HEK293T (cell line): ENCODE measurements around the gene NFYB.

Experiments used
- CTCF ChIA-PET: fragments of 350-600 bp; formaldehyde crosslinking; extraction: SDS; loops from one replicate; lab custom pipeline; 2021; ENCODE audit warnings: antibody characterized with exemption, inconsistent platforms; lab: Yijun Ruan, JAX
- POLR2A ChIA-PET: fragments of 350-600 bp; formaldehyde crosslinking; extraction: SDS; loops from one replicate; lab custom pipeline; 2020; ENCODE audit warnings: antibody characterized with exemption, inconsistent platforms; lab: Yijun Ruan, JAX
- DNase-seq: peaks from one replicate; pipeline ENCODE4 v3.0.0; 2012; ENCODE audit warnings: mixed read lengths; ENCODE audit errors: extremely low spot score
- ARNT ChIP-seq: fragments of 450-650 bp; IDR thresholded peaks from 2 replicates; pipeline ENCODE4 v1.6.1; 2017; ENCODE audit warnings: mild to moderate bottlenecking
- BHLHE40 ChIP-seq: fragments of 450-650 bp; IDR thresholded peaks from 2 replicates; pipeline ENCODE4 v1.6.1; 2016; ENCODE audit warnings: mild to moderate bottlenecking, moderate library complexity, borderline replicate concordance
- CTBP1 ChIP-seq: fragments of 450-650 bp; IDR thresholded peaks from 2 replicates; pipeline ENCODE4 v1.6.1; 2016; ENCODE audit warnings: borderline replicate concordance
- ELF4 ChIP-seq: fragments of 450-650 bp; IDR thresholded peaks from 2 replicates; pipeline ENCODE4 v1.6.1; 2017; ENCODE audit warnings: antibody characterized with exemption
- FOXA1 ChIP-seq: fragments of 450-650 bp; IDR thresholded peaks from 2 replicates; pipeline ENCODE4 v1.6.1; 2016; ENCODE audit warnings: mild to moderate bottlenecking
- FOXK2 ChIP-seq: fragments of 450-650 bp; IDR thresholded peaks from 2 replicates; pipeline ENCODE4 v1.6.1; 2016; ENCODE audit warnings: mild to moderate bottlenecking
- FOXM1 ChIP-seq: fragments of 450-650 bp; IDR thresholded peaks from 2 replicates; pipeline ENCODE4 v1.6.1; 2017; ENCODE audit warnings: mild to moderate bottlenecking, borderline replicate concordance
- HDGF ChIP-seq: fragments of 450-650 bp; IDR thresholded peaks from 2 replicates; pipeline ENCODE4 v1.6.1; 2017; ENCODE audit warnings: antibody characterized with exemption, borderline replicate concordance
- L3MBTL2 ChIP-seq: fragments of 450-650 bp; conservative IDR thresholded peaks from 2 replicates; pipeline ENCODE4 v1.6.1; 2016; ENCODE audit warnings: mild to moderate bottlenecking
- LEF1 ChIP-seq: fragments of 450-650 bp; IDR thresholded peaks from 2 replicates; pipeline ENCODE4 v1.6.1; 2017; ENCODE audit warnings: mild to moderate bottlenecking, borderline replicate concordance
- NFRKB ChIP-seq: fragments of 450-650 bp; IDR thresholded peaks from 2 replicates; pipeline ENCODE4 v1.6.1; 2016; ENCODE audit warnings: mild to moderate bottlenecking, moderate library complexity
- PKNOX1 ChIP-seq: fragments of 450-650 bp; IDR thresholded peaks from 2 replicates; pipeline ENCODE4 v1.6.1; 2016
- SP1 ChIP-seq: fragments of 450-650 bp; IDR thresholded peaks from 2 replicates; pipeline ENCODE4 v1.6.1; 2017
- SUZ12 ChIP-seq: fragments of 450-650 bp; IDR thresholded peaks from 2 replicates; pipeline ENCODE4 v1.6.1; 2016; ENCODE audit warnings: mild to moderate bottlenecking
- TARDBP ChIP-seq: fragments of 450-650 bp; IDR thresholded peaks from 2 replicates; pipeline ENCODE4 v1.6.1; 2016
- ZNF384 ChIP-seq: fragments of 450-650 bp; IDR thresholded peaks from 2 replicates; pipeline ENCODE4 v1.6.1; 2016

NFYB gene

GRCh38 chr12:104109446-104110271, 28.4 kb downstream of the NFYB start:
- ChIA-PET CTCF (interaction anchor here (0.5 to 1.7 kb wide), 17 partner anchors 9 to 227 kb away, joined by 3 to 12 read pairs (median 4); partner anchors contain the start of gene TDG), POLR2A (interaction anchor here (0.8 to 1.4 kb wide), 3 partner anchors 29 to 179 kb away, joined by 3 to 6 read pairs (median 3); partner anchors contain the start of genes HSP90B1, NFYB and TDG)

GRCh38 chr12:104108755-104109445, 29.1 kb downstream of the NFYB start:
- ChIA-PET POLR2A (interaction anchor here (0.8 to 1.4 kb wide), 3 partner anchors 29 to 179 kb away, joined by 3 to 6 read pairs (median 3); partner anchors contain the start of genes HSP90B1, NFYB and TDG), CTCF (interaction anchor here (0.5 to 1.7 kb wide), 19 partner anchors 9 to 226 kb away, joined by 3 to 12 read pairs (median 4); partner anchors contain the start of genes HCFC2 and TDG)
- TF ChIP-seq L3MBTL2 (no peak), SUZ12 (no peak), NFRKB (no peak), LEF1 (no peak), ELF4 (no peak), BHLHE40 (no peak), ARNT (no peak), TARDBP (no peak), FOXM1 (no peak), FOXK2 (no peak), SP1 (no peak), CTBP1 (no peak), ZNF384 (no peak), FOXA1 (no peak)
- DNase-seq: peak; percentile 66

More at GRCh38 chr12:104109446-104110271, 28.4 kb downstream of the NFYB start:
- DNase-seq: no peak
- TF ChIP-seq FOXM1 (no peak), FOXK2 (no peak)

- POLR2A ChIA-PET: no interaction called here
- CTCF ChIA-PET: no interaction called here
- TF ChIP-seq ELF4: no peak
- no peak for TF ChIP-seq L3MBTL2
- TF ChIP-seq LEF1: no peak
- no peak for TF ChIP-seq TARDBP
- no peak for TF ChIP-seq SUZ12
- TF ChIP-seq FOXK2: no peak
- DNase-seq: no peak
These were observed 31.0 kb downstream of the NFYB start for GRCh38 chr12:104106965-104107364.

- ChIA-PET POLR2A (no interaction called here), CTCF (no interaction called here)
- TF ChIP-seq FOXM1: no peak
- no peak for TF ChIP-seq PKNOX1
- no peak for TF ChIP-seq SUZ12
- no peak for TF ChIP-seq ELF4
- no peak for TF ChIP-seq SP1
- TF ChIP-seq NFRKB: no peak
- no peak for TF ChIP-seq ARNT
- TF ChIP-seq L3MBTL2: no peak
- TF ChIP-seq BHLHE40: no peak
- TF ChIP-seq CTBP1: no peak
- no peak for TF ChIP-seq FOXA1
- TF ChIP-seq HDGF: no peak
- TF ChIP-seq ZNF384: no peak
- no peak for TF ChIP-seq LEF1
- TF ChIP-seq TARDBP: no peak
- no peak for TF ChIP-seq FOXK2
- no peak for DNase-seq
These were observed 32.5 kb downstream of the NFYB start for GRCh38 chr12:104105461-104105860.

- CTCF ChIA-PET: interaction anchor here (1.6 kb wide), 1 partner anchor 11 kb away, joined by 6 read pairs; no protein-coding TSS in a partner anchor
- POLR2A ChIA-PET: no interaction called here
- DNase-seq: no peak
- TF ChIP-seq TARDBP (no peak), FOXM1 (no peak), HDGF (no peak), BHLHE40 (no peak), L3MBTL2 (no peak), SP1 (no peak), ELF4 (no peak), NFRKB (no peak), PKNOX1 (no peak), ARNT (no peak), CTBP1 (no peak), FOXA1 (no peak), FOXK2 (no peak), ZNF384 (no peak), SUZ12 (no peak), LEF1 (no peak)
These were observed 40.1 kb downstream of the NFYB start for GRCh38 chr12:104097954-104098353.

GRCh38 chr12:104095289-104095688, 42.7 kb downstream of the NFYB start:
- TF ChIP-seq CTBP1 (no peak), SP1 (no peak), FOXM1 (no peak), HDGF (no peak), BHLHE40 (no peak), L3MBTL2 (no peak), ELF4 (no peak), FOXA1 (no peak), ARNT (no peak), NFRKB (no peak), TARDBP (no peak), SUZ12 (no peak), FOXK2 (no peak), PKNOX1 (no peak), LEF1 (no peak), ZNF384 (no peak)
- ChIA-PET POLR2A (no interaction called here), CTCF (interaction anchor here (1.3 kb wide), 1 partner anchor 14 kb away, joined by 6 read pairs; no protein-coding TSS in a partner anchor)
- DNase-seq: no peak
